Measurements from ENCODE around the gene DDX54. TPM values are rescaled to one million over a fixed set of nuclear protein-coding genes. Genes with fewer than 3 reads are reported as not detected.

Gene DDX54
- total RNA-seq, 1 experiment from 2014 or later, result 151 TPM

DNA sequence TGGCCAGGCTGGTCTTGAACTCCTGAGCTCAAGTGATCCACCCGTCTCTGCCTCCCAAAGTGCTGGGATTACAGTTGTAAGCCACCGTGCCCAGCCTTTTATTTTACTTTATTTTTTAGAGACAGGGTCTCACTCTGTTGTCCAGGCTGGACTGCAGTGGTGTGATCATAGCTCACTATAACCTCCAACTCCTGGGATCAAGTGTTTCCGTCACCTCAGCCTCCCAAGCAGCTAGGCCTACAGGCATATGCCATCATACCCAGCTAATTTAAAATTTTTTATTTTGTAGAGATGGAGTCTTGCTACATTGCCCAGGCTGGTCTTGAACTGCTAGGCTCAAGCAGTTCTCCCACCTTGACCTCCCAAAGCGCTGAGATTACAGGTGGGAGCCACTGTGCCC, 39.7 kb upstream of the DDX54 start:
- no peak for DNase-seq (ENCODE audit: low spot score)
- Mint-ChIP-seq H3K27me3 (ENCODE audit: low read depth) (no peaks in the 10 kb centered on the region), H3K9me3 (no peaks in the 10 kb centered on the region), H3K4me3 (no peak overlapping the region), H3K27ac (no peak overlapping the region), H3K36me3 (peaks cover 13% of the 10 kb centered on the region), H3K4me1 (peaks cover 20% of the 10 kb centered on the region)
- POLR2A ChIA-PET, result no interaction called here
- TF ChIP-seq MAX (CRISPR knock-in tag; IDR thresholded peaks at IDR 0.05), result no peak
- TF ChIP-seq ZNF121 (CRISPR knock-in tag; IDR thresholded peaks at IDR 0.05), result peak; percentile 53; the same call in 1 of the 2 replicates
- TF ChIP-seq, protein P1, sequence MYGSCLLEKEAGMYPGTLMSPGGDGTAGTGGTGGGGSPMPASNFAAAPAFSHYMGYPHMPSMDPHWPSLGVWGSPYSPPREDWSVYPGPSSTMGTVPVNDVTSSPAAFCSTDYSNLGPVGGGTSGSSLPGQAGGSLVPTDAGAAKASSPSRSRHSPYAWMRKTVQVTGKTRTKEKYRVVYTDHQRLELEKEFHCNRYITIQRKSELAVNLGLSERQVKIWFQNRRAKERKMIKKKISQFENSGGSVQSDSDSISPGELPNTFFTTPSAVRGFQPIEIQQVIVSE (CRISPR knock-in tag; IDR thresholded peaks at IDR 0.05; ENCODE audit: borderline replicate concordance), result no peak
- CTCF ChIA-PET, result no interaction called here
- no peak for ATAC-seq

DNA sequence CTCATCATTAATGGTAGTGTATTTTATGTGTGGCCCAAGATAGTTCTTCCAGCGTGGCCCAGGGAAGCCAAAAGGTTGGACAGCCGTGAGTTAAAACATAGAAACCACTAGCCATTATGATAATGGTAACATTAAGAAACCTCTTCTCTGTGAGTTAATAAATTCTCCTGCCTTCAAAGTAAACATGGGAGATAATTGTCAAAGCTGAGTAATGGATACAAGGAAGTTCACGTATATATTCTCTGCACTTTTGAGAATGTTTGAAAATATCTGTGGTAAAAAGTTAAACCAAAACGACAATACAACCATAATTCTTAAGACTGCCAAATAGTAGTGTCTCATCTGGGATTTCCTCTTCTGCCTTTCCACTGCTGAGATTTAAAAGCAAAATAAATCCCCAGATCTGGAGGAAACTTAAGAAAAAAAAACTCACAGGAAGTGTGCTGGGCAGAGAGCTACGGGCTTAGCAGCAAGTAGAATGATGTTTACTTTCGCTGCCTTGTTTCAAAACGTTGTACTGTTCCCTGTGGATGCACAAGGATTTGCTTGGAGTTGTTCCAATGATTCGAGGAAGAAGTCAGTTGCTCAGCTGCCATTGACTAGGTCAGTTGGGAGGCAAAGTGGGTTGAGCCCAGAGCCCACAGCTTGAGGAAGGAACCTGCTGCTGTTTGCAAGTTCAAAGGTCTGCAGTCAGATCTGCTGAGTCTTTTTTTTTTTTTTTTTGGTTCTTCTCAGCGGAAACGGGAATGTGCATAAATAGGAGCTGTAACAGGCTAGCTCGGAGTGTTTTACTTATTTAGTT, 37.7 kb upstream of the DDX54 start:
- Mint-ChIP-seq H3K36me3 (peaks cover 7% of the 10 kb centered on the region), H3K9me3 (no peaks in the 10 kb centered on the region), H3K4me1 (peaks cover 20% of the 10 kb centered on the region), H3K27ac (peak overlapping the region; percentile 64), H3K4me3 (peak overlapping the region; percentile 85), H3K27me3 (ENCODE audit: low read depth) (no peaks in the 10 kb centered on the region)
- POLR2A ChIA-PET, result interaction anchor here (0.6 to 1.9 kb wide), 4 partner anchors 10 to 233 kb away, joined by 3 to 6 read pairs (median 4); no protein-coding TSS in a partner anchor
- CTCF ChIA-PET, result interaction anchor here (0.9 to 1.9 kb wide), 5 partner anchors 10 to 203 kb away, joined by 3 to 16 read pairs (median 4); partner anchors contain the start of gene RASAL1
- ATAC-seq (no peak), DNase-seq (ENCODE audit: low spot score) (no peak)
- TF ChIP-seq ATF3 (CRISPR knock-in tag; conservative IDR thresholded peaks at IDR 0.05) (no peak), ZNF423 (CRISPR knock-in tag; IDR thresholded peaks at IDR 0.05) (no peak)

- no peaks in the 10 kb centered on the region for H3K36me3 Mint-ChIP-seq
These were observed 36.9 kb upstream of the DDX54 start for GRCh38 chr12:113221997-113222729.

More at GRCh38 chr12:113221997-113222729, 36.9 kb upstream of the DDX54 start:
- H3K9me3 Mint-ChIP-seq, result no peaks in the 10 kb centered on the region
- CTCF ChIA-PET, result interaction anchor here (1.1 to 1.9 kb wide), 8 partner anchors 11 to 645 kb away, joined by 3 to 16 read pairs (median 4); partner anchors contain the start of gene RASAL1
- peak overlapping the region; percentile 40; the same call in 1 of the 2 replicates for H3K27ac Mint-ChIP-seq
- POLR2A ChIA-PET, result interaction anchor here (0.9 to 1.9 kb wide), 4 partner anchors 8 to 24 kb away, joined by 3 to 6 read pairs (median 4); no protein-coding TSS in a partner anchor
- H3K27me3 Mint-ChIP-seq (ENCODE audit: low read depth), result no peaks in the 10 kb centered on the region
- H3K4me1 Mint-ChIP-seq, result peaks cover 20% of the 10 kb centered on the region
- H3K4me3 Mint-ChIP-seq, result peak overlapping the region; percentile 85
- TF ChIP-seq, protein P2, sequence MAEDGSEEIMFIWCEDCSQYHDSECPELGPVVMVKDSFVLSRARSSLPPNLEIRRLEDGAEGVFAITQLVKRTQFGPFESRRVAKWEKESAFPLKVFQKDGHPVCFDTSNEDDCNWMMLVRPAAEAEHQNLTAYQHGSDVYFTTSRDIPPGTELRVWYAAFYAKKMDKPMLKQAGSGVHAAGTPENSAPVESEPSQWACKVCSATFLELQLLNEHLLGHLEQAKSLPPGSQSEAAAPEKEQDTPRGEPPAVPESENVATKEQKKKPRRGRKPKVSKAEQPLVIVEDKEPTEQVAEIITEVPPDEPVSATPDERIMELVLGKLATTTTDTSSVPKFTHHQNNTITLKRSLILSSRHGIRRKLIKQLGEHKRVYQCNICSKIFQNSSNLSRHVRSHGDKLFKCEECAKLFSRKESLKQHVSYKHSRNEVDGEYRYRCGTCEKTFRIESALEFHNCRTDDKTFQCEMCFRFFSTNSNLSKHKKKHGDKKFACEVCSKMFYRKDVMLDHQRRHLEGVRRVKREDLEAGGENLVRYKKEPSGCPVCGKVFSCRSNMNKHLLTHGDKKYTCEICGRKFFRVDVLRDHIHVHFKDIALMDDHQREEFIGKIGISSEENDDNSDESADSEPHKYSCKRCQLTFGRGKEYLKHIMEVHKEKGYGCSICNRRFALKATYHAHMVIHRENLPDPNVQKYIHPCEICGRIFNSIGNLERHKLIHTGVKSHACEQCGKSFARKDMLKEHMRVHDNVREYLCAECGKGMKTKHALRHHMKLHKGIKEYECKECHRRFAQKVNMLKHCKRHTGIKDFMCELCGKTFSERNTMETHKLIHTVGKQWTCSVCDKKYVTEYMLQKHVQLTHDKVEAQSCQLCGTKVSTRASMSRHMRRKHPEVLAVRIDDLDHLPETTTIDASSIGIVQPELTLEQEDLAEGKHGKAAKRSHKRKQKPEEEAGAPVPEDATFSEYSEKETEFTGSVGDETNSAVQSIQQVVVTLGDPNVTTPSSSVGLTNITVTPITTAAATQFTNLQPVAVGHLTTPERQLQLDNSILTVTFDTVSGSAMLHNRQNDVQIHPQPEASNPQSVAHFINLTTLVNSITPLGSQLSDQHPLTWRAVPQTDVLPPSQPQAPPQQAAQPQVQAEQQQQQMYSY (CRISPR knock-in tag; IDR thresholded peaks at IDR 0.05), result no peak
- TF ChIP-seq NR3C1 (CRISPR knock-in tag; conservative IDR thresholded peaks at IDR 0.05; ENCODE audit: low read depth) (no peak), STAT6 (CRISPR knock-in tag; conservative IDR thresholded peaks at IDR 0.05; ENCODE audit: low read depth) (no peak), ERG (CRISPR knock-in tag; IDR thresholded peaks at IDR 0.05) (no peak), PREB (CRISPR knock-in tag; IDR thresholded peaks at IDR 0.05; ENCODE audit: borderline replicate concordance) (no peak), ZNF121 (CRISPR knock-in tag; IDR thresholded peaks at IDR 0.05) (no peak), CREM (CRISPR knock-in tag; IDR thresholded peaks at IDR 0.05) (no peak), RORB (CRISPR knock-in tag; IDR thresholded peaks at IDR 0.05) (no peak), NFE2L1 (CRISPR knock-in tag; IDR thresholded peaks at IDR 0.05) (no peak)
- TF ChIP-seq, protein P1 (CRISPR knock-in tag; IDR thresholded peaks at IDR 0.05; ENCODE audit: borderline replicate concordance), result no peak
- TF ChIP-seq, protein P3, sequence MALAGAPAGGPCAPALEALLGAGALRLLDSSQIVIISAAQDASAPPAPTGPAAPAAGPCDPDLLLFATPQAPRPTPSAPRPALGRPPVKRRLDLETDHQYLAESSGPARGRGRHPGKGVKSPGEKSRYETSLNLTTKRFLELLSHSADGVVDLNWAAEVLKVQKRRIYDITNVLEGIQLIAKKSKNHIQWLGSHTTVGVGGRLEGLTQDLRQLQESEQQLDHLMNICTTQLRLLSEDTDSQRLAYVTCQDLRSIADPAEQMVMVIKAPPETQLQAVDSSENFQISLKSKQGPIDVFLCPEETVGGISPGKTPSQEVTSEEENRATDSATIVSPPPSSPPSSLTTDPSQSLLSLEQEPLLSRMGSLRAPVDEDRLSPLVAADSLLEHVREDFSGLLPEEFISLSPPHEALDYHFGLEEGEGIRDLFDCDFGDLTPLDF (CRISPR knock-in tag; IDR thresholded peaks at IDR 0.05), result no peak
- ATAC-seq (no peak), DNase-seq (ENCODE audit: low spot score) (peak; percentile 19)

Data from WTC11 (cell line).